DOHH2 (cell line): ENCODE measurements around the gene MRPL38.

Experiments used
- H3F3A ChIP-seq: fragments of 200-600 bp; sonication (generic), shearing (Covaris generic); 2 replicates; pipeline ENCODE4 v1.6.0; 2016; ENCODE audit warnings: antibody characterized with exemption, mild to moderate bottlenecking; ENCODE audit not compliant: control insufficient read depth, insufficient read depth
- H3K27ac ChIP-seq: fragments of 200-600 bp; sonication (generic); 2 replicates; pipeline ENCODE4 v1.5.1; 2014; ENCODE audit warnings: low read depth, mild to moderate bottlenecking, low read length, moderate library complexity
- H3K27me3 ChIP-seq: fragments of 200-600 bp; sonication (generic); 2 replicates; pipeline ENCODE4 v1.6.1; 2014; ENCODE audit warnings: mild to moderate bottlenecking, low read length, mixed read lengths; ENCODE audit not compliant: control insufficient read depth
- H3K36me3 ChIP-seq: fragments of 200-600 bp; sonication (generic); 2 replicates; pipeline ENCODE4 v1.6.1; 2014; ENCODE audit warnings: mild to moderate bottlenecking, low read length, moderate library complexity, mixed read lengths; ENCODE audit not compliant: control insufficient read depth
- H3K4me1 ChIP-seq: fragments of 200-600 bp; sonication (generic); 2 replicates; pipeline ENCODE4 v1.6.1; 2014; ENCODE audit warnings: mild to moderate bottlenecking, low read length, mixed read lengths; ENCODE audit not compliant: control insufficient read depth
- H3K4me2 ChIP-seq: fragments of 200-600 bp; sonication (generic); 2 replicates; pipeline ENCODE4 v1.6.0; 2014; ENCODE audit warnings: mild to moderate bottlenecking, low read length, moderate library complexity
- H3K4me3 ChIP-seq: fragments of 200-600 bp; sonication (generic); 2 replicates; pipeline ENCODE4 v1.5.1; 2014; ENCODE audit warnings: mild to moderate bottlenecking, low read length, mixed read lengths
- H3K79me2 ChIP-seq: fragments of 200-600 bp; sonication (generic); 2 replicates; pipeline ENCODE4 v1.6.1; 2014; ENCODE audit warnings: mild to moderate bottlenecking, low read length, mixed read lengths; ENCODE audit not compliant: control insufficient read depth
- H3K9me2 ChIP-seq: fragments of 200-600 bp; sonication (generic); replicated peaks from 2 replicates; pipeline ENCODE4 v1.6.1; 2014; ENCODE audit warnings: mild to moderate bottlenecking, low read length, mixed read lengths; ENCODE audit not compliant: control insufficient read depth
- H3K9me3 ChIP-seq: fragments of 200-600 bp; sonication (generic); 2 replicates; pipeline ENCODE4 v1.6.1; 2014; ENCODE audit warnings: antibody characterized with exemption, low read length, mixed read lengths; ENCODE audit not compliant: control insufficient read depth, insufficient read depth
- H4K20me1 ChIP-seq: fragments of 200-600 bp; sonication (generic); 2 replicates; pipeline ENCODE4 v1.6.0; 2014; ENCODE audit warnings: low read depth, mild to moderate bottlenecking, antibody characterized with exemption, low read length, moderate library complexity; ENCODE audit not compliant: control insufficient read depth, insufficient read depth
- EZH2phosphoT487 ChIP-seq: fragments of 200-600 bp; sonication (generic); IDR thresholded peaks from 2 replicates; pipeline ENCODE4 v1.6.1; 2017; ENCODE audit warnings: borderline replicate concordance, mild to moderate bottlenecking, antibody characterized with exemption, low read length, moderate library complexity, mixed read lengths
- TF ChIP-seq, protein P1 (sequence below): fragments of 200-600 bp; sonication (generic); IDR thresholded peaks from one replicate; pipeline ENCODE4 v1.5.1; 2014; ENCODE audit warnings: antibody characterized with exemption, mild to moderate bottlenecking, low read depth, low read length; ENCODE audit not compliant: poor library complexity, severe bottlenecking

Gene MRPL38

DNA sequence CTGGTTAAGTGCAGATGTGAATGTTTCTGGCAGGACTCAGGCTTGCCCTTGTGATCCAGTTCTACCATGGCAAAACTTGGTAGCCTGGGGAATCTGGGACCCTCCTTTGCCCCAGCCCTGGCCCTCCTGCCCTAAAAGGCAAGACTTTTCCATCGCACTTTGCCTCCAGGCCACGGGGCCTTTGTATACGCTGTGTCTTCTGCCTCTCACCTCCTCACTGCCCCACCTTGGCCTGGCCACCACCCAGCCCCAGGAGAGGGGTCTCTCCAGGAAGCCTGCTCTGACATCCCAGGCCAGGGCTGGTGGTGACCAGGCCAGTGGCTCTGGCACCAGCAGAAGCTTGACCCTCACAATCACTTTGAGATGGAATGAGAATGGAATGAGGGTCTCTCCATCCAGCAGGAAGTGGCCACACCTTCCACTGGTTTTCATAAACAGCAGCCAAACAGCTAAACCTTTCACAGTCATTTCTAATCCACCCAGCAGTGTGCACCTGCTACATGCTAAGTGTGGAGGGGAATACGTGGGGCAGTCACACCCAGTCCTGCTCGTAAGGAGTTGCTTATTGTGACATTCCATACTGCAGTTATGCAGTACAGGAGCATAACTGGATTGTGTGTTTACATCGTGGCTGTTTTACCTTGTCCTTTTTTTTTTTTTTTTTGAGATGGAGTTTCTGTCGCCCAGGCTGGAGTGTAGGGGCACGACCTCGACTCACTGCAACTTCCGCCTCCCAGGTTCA, 1.6 kb upstream of the MRPL38 start:
- no peaks in the 10 kb centered on the region for H4K20me1 ChIP-seq
- H3K4me1 ChIP-seq, result peaks cover 19% of the 10 kb centered on the region
- H3K27ac ChIP-seq, result no peak overlapping the region
- no peak overlapping the region for H3K4me2 ChIP-seq
- TF ChIP-seq EZH2phosphoT487, result no peak
- TF ChIP-seq, protein P1, sequence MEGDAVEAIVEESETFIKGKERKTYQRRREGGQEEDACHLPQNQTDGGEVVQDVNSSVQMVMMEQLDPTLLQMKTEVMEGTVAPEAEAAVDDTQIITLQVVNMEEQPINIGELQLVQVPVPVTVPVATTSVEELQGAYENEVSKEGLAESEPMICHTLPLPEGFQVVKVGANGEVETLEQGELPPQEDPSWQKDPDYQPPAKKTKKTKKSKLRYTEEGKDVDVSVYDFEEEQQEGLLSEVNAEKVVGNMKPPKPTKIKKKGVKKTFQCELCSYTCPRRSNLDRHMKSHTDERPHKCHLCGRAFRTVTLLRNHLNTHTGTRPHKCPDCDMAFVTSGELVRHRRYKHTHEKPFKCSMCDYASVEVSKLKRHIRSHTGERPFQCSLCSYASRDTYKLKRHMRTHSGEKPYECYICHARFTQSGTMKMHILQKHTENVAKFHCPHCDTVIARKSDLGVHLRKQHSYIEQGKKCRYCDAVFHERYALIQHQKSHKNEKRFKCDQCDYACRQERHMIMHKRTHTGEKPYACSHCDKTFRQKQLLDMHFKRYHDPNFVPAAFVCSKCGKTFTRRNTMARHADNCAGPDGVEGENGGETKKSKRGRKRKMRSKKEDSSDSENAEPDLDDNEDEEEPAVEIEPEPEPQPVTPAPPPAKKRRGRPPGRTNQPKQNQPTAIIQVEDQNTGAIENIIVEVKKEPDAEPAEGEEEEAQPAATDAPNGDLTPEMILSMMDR, result no peak
- H3K4me3 ChIP-seq, result no peak overlapping the region
- no peaks in the 10 kb centered on the region for H3K9me2 ChIP-seq
- H3K9me3 ChIP-seq, result no peaks in the 10 kb centered on the region
- no peaks in the 10 kb centered on the region for H3K27me3 ChIP-seq
- H3K36me3 ChIP-seq, result peaks cover 24% of the 10 kb centered on the region
- H3K79me2 ChIP-seq, result peaks cover 28% of the 10 kb centered on the region
- H3F3A ChIP-seq, result 0 out of 2 replicates have a peak, but pooled peaks cover 3% of the 10 kb centered on the region

GRCh38 chr17:75902406-75902805, 2.3 kb downstream of the MRPL38 start:
- Histone ChIP-seq H3K9me3 (no peaks in the 10 kb centered on the region), H3K27ac (no peak overlapping the region), H3F3A (peaks cover 10% of the 10 kb centered on the region), H3K9me2 (no peaks in the 10 kb centered on the region), H3K4me1 (peaks cover 19% of the 10 kb centered on the region), H3K4me2 (no peak overlapping the region), H4K20me1 (no peaks in the 10 kb centered on the region), H3K79me2 (peaks cover 29% of the 10 kb centered on the region), H3K4me3 (no peak overlapping the region), H3K36me3 (peaks cover 62% of the 10 kb centered on the region), H3K27me3 (no peaks in the 10 kb centered on the region)
- TF ChIP-seq, protein P1, result no peak
- no peak for TF ChIP-seq EZH2phosphoT487

DNA sequence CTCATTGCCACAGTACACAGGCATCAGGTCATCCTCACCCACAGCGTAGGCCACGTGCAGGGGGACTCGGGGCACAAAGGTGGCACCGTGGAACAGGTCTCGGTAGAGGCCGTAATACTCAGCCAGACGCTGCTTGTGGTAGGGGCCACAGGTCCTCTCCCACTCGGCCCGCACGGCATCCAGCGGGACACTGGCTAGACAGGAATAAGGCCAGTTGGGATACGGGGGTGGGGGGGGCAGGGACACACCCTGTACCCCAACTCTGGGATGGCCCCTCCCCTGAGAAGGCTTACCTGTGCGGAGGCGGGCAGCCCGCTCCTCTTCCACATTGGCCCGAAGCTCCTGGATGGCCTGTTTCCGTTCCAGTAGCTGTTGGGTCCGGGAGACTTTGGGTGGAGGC, 3.0 kb downstream of the MRPL38 start:
- H4K20me1 ChIP-seq, result no peaks in the 10 kb centered on the region
- TF ChIP-seq, protein P1, result no peak
- no peak for TF ChIP-seq EZH2phosphoT487
- no peaks in the 10 kb centered on the region for H3K27me3 ChIP-seq
- no peak overlapping the region for H3K4me3 ChIP-seq
- H3F3A ChIP-seq, result peaks cover 12% of the 10 kb centered on the region
- H3K9me3 ChIP-seq, result no peaks in the 10 kb centered on the region
- H3K4me2 ChIP-seq, result no peak overlapping the region
- no peak overlapping the region for H3K27ac ChIP-seq
- H3K79me2 ChIP-seq, result peaks cover 29% of the 10 kb centered on the region
- peaks cover 66% of the 10 kb centered on the region for H3K36me3 ChIP-seq
- H3K9me2 ChIP-seq, result no peaks in the 10 kb centered on the region
- H3K4me1 ChIP-seq, result peaks cover 24% of the 10 kb centered on the region
